GM19372 (cell line): ENCODE data around the gene ARHGAP8.
"Not testable (repeated sequence)": the region's sequence is repeated elsewhere in the genome, so short reads cannot be mapped to it uniquely, and the experiment has no call there.

ENCODE experiments used
- ATAC-seq: cut with Tn5 transposase; IDR thresholded peaks from one replicate; pipeline ENCODE4 v1.9.1; 2021; ENCODE audit warnings: mild to moderate bottlenecking, low read depth, moderate library complexity; ENCODE audit not compliant: unreplicated experiment

The ARHGAP8 gene

DNA sequence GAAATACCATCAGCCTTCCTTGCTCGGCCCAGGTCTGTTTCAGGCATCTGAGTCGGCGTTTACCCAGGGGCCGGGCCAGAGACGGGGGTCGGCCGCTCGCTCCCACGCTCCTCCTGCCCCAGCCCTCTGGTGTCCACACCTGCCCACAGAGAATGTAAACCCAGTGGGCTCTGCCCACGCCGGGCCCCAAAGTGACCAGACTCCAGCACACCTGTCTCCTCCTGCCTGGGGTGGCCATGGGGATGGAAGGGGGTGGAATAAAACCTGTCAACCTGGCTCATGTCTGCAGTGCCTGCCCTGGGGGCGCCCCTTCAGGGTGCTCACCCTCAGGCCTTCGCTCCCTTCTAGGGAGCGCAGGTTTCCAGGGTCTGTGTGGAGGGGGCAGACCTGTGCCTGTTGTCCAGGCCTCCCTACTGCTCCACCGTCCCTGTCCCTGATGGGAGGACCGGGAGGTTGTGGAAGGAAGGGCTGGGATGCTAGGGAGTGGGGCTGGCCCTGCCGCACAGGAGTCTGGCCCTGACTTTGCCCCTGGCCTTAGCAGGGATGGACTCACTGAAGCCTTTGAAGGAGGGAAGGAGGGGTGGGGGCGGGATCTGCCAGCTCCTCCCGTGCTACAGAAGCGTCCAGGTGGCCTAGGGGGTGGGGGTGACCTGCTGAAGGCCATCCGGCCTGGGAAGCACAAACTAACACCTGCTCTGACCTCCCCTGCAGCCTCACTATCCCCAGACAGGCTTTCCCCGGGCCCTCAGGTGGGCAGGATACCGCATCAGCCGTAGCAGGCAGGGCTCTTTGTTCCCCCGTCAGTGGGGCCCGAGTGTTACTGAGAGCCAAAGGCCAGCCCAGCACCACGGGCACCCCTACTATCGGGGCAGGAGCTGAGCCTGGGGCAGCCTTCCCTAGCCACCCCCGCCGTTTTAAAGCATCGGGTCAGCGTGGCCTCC is 14.7 kb upstream of the ARHGAP8 start:
- ATAC-seq = no peak

DNA sequence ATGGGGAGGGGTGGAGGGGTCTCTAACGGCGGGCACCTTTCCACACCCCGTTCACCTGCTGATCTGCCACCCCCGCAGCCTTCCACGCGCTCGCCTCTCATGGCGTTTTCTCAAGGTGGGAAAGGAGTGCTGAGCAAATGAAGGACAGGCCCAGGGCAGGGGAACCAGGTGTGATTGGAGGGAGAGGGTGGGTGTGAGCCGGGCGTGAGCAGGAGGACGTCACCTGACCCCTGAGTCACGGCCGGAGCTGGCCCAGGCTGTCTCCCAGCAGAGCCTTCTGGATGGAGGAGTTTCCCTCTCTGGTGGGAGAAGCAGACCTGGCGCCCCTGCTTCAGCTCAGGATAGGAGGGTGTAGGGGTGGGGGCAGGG is 14.0 kb upstream of the ARHGAP8 start:
- no peak for ATAC-seq

DNA sequence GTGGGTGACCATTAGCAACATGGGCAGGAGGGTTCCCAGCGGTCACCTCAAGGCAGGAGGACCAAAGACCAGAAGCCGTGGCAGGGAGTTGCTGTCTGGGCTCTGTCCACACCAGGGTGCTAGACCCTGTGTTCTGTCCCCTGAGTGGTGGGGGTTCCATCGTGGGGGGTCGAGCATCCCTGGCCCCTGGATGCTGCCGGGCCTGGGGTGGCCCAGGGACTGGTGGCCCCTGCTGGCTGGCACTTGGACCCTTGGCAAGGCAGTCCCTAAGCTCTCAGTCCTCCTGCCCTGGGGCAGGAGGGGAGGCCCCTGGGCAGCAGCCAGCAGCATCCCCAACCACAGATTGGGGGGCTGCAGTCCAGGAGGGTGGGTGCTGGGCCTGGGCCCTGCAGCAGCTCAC is 13.4 kb upstream of the ARHGAP8 start:
- ATAC-seq = no peak

DNA sequence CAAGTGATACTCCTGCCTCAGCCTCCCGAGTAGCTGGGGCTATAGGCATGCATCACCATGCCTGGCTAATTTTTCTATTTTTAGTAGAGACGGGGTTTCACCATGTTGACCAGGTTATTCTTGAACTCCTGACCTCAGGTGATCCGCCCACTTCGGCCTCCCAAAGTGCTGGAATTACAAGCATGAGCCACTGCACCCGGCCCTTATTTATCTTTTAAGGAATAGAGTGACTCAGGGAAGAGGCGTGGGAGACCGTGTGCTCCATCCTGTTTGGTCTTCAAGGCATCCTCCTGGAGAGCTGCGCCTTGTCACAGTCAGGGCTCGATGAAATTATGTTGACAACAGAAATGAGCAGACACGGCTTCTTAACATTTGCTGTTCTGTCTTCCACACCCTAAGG is 12.7 kb upstream of the ARHGAP8 start:
- not testable (repeated sequence) for ATAC-seq

DNA sequence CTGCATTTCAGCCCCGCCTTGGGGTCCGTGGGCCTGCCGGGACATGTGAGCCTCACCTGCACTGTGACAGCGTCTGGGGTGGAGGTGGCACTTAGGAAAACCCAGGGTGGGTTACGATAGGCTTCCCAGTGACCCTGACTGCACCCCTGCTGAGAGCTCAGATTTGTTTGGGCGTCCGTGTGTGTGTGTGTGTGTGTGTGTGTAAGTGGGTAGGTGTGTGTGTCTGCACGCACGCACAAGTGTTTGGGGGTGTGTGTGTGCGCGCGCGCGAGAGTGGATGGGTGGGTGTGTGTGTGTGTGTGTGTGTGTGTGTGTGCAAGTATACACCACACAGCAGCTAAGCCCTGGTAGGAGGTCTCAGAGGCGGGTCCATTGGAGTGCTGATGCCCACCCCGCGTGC is 12.1 kb upstream of the ARHGAP8 start:
- ATAC-seq = no peak

DNA sequence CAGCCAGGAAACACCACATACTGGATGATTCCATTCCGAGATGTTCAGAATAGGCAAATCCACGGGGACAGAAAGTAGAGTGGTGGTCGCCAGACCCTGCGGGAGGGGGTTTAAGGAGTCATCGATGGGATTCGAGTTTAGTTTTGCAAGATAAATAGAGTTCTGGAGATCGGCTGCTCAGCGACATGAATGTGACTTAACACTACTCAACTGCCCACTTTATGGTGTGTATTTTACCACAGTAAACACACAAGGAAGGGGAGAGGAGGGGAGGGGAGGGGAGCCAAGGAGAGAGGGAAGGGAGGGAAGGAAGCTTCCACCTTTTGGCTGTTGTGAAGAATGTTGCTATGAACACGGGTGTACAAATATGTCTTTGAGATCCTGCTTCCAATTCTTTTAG is 10.4 kb upstream of the ARHGAP8 start:
- ATAC-seq = no peak

DNA sequence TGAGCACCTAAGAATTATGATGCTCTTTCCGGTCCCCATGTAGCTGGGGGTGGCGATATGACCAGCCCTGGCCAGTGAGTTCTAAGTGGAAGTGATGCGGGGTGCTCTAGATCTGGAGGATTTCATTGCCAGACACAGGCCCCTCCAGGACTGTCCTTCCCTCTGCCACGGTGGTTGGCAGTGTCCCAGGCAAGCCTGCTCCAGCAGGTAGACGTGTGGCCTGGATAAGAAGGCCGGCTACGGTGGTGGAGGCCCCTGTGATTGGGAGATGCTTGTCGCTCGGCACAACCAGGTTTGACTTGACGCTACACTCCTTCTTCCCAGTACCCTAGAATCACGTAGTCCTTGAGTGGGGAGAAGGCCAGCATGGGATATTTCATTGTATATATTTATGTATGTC is 9.1 kb upstream of the ARHGAP8 start:
- ATAC-seq = no peak

DNA sequence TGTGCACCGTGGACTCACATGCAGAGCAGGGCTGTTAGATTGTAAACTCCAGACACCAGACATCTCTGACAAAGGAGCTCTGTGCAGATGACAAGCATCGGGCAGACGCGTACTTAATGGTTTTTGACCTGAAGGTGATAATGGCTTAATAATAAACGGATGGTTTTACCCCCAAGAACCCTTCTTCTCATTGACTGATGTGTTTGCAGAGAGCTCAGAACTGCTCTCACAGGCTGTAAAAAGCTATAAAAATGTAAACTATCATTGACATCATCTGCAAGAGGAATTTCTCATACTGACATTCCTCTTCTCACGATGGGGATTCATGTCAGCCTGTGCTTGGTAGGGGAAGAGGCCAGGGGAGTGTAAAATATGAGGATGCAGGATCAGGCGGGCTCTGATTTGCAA is 8.6 kb upstream of the ARHGAP8 start:
- ATAC-seq = no peak

DNA sequence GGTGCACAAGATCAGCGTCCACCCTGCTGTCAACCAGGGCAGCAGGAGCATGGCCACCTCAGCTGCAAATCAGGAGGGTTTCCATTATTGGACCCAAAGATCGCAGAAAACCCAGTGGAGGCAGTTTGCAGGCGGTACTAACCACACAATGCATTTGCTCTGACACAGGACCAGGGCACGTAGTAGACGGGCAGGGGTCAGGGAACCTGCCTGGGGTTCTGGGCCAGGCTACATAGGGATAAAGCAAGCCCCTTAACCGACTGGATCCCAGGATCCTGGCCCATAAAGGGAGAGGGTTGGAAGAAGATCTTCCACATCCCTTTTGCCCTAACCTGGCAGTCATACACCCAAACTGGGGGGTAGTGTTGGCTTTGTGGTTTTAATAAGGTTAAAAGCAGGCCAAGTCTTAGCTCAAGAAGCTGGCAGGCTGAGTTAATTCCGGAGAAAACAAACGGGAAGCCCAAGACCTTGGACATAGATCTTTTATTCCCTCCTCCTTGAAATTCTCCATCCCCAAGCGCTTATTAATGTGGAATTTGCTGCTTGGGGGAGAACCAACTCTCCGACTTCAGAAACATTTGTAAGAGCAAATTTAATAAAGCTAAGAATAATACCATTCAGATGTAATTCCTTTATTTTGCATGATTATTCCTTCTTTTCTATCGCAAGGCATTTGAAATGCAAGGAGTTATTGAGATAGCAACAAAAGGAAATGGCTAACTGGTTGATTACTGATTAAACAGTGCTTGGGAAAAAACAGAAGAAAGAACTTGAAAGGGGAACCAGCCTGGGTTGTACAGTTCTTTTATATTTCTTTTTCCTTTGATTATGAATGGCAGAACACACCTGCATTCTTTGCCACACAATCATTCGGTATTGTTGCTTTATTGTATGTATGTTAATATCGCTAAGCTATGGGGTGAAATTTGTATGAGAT is 6.3 kb upstream of the ARHGAP8 start:
- no peak for ATAC-seq

DNA sequence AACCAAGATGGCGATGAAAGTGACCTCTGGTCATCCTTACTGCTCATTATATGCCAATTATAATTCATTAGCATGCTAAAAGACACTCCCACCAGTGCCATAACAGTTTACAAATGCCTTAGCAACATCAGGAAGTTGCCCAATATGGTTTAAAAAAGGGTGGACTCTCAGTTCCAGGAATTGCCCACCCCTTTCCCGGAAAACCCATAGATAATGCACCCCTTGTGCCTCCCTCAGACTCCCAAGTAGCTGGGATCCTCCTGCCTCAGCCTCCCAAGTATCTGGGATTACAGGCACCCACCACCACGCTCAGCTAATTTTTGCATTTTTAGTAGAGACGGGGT is 4.6 kb upstream of the ARHGAP8 start:
- not testable (repeated sequence) for ATAC-seq

DNA sequence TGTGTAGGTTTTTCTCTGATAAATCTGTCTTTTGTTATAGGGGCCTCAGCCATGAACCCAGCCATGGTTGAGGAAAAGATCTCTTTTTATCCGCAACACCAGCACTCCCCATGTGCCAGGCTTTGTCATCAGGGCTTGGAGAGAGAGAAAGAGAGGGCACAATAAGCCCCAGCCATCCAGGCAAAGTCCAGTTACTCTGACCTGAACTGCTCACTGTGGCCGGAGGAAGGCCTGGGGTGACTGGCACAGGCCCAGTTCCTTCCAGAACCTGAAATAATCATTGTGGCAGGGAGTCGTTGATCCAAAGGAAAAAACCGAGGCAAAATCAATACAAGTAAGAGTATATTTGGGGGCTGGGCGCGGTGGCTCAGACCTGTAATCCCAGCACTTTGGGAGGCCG is 3.9 kb upstream of the ARHGAP8 start:
- ATAC-seq = no peak

DNA sequence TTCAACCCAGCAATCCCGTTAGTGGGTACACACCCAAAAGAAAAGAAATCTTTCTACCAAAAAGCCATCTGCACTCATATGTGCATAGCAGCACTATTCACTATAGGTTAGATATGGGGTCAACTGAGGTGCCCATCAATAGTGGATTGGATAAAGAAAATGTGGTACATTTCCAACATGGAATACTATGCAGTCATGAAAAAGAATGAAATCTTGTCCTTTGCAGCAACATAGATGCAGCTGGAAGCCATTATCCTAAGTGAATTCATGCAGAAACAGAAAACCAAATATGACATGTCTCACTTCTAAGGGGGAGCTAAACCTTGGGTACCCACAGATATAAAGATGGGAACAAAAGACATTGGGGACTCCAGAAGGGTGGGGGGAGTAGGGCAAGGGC is 1.9 kb upstream of the ARHGAP8 start:
- ATAC-seq = no peak

DNA sequence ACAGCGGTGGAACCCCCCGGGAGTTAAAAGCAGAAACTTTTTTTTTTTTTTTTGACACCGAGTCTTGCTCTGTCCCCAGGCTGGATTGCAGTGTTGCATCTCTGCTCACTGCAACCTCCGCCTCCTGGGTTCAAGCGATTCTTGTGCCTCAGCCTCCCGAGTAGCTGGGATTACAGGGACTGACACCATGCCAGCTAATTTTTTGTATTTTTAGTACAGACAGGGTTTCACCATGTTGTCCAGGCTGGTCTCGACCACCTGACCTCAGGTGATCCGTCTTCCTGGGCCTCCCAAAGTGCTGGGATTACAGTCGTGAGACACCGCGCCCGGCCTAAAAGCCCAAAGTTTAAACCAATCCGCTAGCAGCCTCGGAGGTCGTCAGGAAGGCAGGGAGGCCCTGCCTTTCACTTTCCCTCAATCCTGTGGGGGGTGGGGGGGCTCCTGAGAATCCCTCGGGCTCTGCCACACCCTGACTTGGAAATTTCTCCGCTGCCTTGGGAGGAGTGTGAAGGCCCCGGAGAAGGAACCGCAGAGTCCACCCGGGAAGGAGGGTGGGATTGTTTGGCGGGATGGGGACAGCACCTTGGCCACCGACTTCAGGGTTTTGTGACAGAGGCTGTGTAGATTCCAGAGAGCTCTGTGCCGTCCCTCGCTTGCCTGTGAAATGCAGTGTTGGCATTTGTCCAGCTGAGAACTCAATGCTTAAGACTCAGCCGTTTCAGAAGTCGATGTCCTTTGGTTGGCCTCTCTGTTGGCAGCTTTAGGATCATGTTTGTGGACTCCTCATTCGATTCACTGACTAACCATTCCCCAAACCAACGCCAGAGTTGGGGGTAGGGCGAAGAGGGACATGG is 1.0 kb downstream of the ARHGAP8 start:
- ATAC-seq = no peak

DNA sequence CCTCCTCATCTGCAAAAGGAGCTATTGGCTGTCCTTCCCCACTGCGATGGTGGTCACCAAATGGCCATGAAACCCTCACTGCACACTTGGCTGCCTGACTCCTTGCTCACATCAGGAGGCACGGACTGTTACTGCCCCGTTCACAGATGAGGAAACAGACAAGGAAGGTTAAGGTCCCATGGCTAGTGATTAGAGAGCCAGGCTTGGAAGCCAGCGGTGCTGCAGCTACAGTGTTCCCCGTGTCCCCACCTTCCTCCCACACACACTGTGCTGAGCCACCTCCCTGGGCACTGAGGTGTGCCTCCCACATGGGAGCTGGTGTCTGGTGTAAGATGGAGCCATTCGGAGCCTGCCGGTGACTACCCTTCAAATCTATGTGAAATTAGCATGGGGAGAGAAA is 2.6 kb downstream of the ARHGAP8 start:
- no peak for ATAC-seq

DNA sequence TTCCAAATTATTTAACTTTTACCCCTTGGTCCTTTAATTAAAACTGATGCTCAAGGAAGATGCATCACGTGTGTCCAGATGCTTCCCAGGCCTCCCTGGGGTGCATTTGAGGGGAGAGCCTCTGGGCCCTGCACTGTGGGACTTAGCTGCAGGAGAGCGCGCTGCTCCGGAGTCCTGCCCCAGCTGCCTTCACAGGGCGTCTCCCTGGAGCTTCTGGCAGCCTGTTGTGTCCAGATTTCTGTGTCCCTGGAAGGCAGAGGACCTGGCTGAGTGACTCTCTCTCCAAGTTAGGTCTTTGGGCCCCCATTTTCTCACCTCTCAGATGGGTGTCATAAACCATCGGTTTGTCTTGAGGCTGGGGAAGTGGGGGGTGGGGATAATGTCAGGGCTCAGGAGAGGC is 3.0 kb downstream of the ARHGAP8 start:
- ATAC-seq = no peak

DNA sequence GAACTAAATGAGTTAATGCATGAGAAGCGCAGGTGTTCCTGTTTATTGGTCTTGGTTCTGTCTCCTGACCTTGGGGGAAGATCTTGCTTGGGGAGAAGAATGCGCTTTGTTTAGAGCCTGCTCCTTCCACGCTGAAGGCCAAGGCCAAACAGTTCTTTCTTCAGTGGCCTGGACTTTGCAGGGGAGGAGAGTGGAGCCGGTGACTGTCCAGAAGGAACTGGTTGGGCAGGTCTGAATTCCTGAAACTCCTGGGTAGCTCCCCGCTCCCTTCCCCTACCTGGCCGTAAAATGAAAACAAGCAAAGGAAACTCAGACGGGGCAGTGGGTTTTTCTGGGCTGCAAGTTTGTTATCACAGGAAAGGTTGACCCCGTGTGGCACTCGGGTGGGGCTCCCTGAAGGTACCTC is 3.6 kb downstream of the ARHGAP8 start:
- no peak for ATAC-seq

DNA sequence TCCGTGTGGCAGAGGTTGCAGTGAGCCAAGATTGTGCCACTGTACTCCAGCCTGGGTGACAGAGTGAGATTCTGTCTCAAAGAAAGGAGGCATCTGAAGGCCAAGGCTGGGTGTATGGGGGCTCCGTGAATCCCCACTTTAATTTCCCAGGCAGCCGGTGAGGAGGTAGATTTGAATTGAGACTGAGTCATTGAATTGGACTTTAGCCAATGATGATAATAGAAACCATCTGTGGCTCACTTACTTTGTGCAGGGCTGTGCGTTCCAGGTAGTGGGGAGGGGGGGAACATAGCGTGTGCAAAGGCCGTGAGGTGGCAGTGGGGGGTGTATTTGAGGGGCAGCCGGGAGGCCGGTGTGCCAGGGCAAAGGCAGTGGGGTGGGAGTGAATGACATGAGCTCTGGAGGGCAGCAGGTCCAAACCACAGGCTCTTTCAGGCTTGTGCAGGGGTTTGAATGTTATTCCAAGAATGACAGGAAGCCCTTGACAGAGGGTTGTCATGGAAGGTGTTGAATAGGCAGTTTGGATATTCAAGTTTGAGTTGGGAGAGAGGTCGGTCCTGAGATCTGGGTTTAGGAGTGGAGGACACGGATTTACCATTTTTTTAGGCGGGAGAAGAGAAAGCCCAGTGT is 6.1 kb downstream of the ARHGAP8 start:
- no peak for ATAC-seq

DNA sequence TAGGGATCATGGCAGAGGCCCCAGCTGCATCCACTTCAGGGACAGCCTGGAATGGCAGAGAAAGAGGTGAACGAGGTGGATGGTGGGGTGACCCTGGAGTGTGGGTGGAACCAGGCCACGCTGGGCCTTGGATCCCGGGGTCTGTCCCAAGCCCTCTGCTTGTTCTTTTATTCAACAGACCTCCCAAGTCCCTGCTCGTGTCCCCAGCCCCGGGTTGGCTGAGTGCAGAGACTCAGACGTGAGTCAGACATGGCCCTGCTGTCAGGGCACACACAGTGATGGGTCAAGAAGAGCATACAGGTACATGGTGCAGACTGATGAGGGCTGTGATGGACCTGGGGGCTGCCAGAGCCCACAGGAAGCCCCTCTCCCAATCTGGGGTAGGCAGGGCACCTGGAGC is 6.6 kb downstream of the ARHGAP8 start:
- ATAC-seq = no peak

DNA sequence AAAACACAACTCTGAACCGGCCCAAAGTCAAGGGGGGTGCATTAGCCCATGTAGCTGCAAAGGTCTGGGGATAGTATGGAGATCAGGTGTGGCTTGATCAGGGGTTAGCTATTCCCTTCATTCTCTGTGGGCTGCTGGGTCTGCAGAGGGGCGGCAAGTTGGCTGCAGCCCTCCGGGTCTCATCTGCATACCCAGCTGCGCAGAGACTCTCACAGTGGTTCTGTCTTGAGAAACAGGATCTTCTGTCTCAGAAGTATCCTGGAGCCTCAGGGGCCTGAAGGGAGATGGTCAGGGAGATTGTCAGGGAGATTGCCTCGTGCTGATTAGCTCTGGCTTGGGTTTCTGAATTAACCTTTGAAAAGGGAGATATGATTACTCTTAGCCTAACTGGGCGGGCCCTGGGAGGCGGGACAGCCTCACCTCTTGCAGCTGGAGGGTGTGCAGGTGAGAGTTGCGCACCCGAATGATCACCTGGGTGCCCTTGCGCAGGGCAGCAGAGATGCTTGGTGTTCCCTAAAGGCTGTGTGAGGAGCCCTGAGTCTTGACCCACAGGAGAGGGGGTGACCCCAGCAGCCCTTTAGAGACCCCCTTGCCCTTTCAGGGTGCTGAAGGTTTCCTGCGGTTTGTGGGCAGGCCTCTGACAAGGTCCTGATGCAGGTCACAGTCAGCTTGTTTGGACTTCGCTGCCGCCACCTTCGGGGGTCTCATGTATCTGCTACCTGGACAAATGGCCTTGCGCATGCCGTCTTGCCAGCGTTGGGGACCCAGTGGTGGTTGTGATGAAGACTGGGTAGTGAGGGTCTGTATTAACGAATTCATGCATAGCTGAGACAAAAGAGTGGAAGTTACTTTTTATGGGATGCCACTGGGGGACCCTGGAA is 7.3 kb downstream of the ARHGAP8 start:
- ATAC-seq = no peak
